HFF-Myc (cell line): ENCODE measurements around the gene PRPF8.

Experiments used
- DNase-seq: peaks from one replicate; pipeline ENCODE4 v3.0.0-alpha.2; 2011; ENCODE audit warnings: low read depth; ENCODE audit errors: extremely low read depth
- H3K4me3 ChIP-seq: replicated peaks from 2 replicates; pipeline ENCODE4 v1.5.1; 2011; ENCODE audit warnings: low read depth, mild to moderate bottlenecking, control low read depth, low read length
- TF ChIP-seq, protein P1 (sequence below): IDR thresholded peaks from 2 replicates; pipeline ENCODE4 v1.5.1; 2012; ENCODE audit warnings: mild to moderate bottlenecking, low read depth, low read length, control low read depth; ENCODE audit errors: missing control alignments

The PRPF8 gene

DNA sequence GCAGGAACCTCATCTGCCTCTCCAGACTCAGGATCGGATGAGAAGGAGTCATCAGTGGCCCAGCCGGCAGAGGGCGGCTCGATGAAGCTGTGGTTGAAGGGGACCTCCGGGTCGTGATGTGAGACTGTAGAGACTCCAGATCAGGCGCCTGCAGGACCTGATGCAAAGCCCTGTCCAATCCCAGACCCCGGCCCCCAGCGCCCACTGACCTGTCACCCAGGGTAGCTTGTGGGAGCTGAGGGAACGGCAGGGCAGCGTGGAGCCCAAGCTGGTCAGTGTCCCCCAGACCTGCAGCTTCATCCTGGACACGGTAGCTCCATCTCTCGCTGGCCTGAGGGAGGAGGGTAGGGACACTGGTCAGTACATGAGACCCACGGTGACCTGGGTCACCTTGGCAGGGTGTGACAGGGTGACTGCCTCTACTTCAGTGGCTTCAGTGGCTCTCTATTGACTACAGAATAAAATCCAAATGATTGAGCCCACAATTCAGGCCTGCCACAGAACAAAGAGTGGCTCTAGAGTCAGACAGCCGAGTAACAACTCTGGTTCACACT, 47.9 kb downstream of the PRPF8 start:
- no peak overlapping the region for H3K4me3 ChIP-seq
- TF ChIP-seq, protein P1, sequence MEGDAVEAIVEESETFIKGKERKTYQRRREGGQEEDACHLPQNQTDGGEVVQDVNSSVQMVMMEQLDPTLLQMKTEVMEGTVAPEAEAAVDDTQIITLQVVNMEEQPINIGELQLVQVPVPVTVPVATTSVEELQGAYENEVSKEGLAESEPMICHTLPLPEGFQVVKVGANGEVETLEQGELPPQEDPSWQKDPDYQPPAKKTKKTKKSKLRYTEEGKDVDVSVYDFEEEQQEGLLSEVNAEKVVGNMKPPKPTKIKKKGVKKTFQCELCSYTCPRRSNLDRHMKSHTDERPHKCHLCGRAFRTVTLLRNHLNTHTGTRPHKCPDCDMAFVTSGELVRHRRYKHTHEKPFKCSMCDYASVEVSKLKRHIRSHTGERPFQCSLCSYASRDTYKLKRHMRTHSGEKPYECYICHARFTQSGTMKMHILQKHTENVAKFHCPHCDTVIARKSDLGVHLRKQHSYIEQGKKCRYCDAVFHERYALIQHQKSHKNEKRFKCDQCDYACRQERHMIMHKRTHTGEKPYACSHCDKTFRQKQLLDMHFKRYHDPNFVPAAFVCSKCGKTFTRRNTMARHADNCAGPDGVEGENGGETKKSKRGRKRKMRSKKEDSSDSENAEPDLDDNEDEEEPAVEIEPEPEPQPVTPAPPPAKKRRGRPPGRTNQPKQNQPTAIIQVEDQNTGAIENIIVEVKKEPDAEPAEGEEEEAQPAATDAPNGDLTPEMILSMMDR = no peak
- DNase-seq = no peak

DNA sequence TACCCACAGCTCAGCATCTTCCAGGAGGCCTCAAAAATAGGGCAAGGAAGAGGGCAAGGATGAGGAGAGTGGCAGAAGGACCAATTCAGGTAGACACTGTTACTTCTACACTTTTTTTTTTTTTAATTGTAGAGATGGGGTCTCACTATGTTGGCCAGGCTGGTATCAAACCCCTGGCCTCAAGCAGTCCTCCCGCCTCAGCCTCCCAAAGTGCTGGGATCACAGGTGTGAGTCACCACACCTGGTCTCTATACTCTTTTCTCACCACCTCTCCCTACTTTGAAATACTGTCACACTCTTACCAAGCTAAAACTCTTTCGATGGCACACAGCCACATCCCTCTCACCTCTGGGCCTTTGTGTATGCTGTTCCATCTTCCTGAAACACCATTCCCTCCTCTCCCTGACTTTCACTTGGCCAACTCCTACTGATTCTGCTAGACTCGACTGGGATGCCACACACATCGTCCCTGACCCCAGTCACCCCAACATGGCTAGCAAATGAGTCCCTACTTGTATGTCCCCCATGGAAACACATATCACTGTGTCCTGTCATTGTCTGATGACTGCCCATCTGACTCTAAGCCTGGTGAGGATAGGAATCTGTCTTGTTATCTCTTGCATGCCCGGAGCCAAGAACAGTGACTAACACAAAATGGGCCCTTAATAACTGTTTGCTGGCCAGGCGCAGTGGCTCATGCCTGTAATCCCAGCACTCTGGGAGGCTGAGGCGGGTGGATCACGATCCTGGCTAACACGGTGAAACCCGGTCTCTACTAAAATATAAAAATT, 48.8 kb downstream of the PRPF8 start:
- DNase-seq = no peak
- TF ChIP-seq, protein P1 = no peak
- H3K4me3 ChIP-seq = no peak overlapping the region

DNA sequence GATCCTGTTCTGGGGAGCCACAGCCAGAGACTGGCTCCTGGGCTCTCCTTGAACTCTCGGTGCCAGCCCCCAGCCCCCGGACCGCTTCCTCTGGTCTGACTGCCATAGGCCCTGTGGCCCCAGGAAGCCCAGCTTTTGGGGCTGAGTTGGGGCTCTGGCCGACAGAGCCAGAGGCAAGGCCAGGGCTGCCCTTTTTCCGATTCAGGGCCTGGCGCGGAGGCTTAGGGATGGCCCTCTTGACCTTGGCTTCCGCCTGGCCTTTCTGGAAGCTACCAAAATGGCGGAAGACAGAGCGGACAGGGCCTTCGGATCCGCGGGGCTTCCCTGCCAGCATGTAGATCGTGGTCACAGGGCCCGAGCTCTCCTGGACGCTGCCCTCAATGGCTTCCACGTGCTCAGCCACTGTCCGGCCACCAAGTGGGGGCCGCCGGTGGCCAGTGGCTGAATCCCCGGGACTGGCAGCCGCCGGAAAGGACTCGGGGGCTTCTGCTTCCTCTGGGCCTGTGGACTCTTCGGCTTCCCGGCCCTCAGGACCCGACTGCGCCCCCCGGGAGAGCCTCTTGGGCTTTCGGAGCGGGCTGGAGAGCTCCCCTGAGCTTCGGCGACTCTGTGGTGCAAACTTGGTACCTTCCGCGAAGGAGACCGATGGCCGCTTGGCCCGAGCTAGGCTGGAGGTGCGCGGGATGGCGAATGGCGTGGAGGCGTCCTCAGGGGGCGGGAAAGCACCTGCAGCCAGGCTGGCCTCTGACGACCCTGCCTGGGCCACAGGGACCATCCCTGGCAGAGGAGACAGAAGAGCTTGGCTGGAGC, 49.6 kb downstream of the PRPF8 start:
- TF ChIP-seq, protein P1 = no peak
- no peak for DNase-seq
- H3K4me3 ChIP-seq = no peak overlapping the region

DNA sequence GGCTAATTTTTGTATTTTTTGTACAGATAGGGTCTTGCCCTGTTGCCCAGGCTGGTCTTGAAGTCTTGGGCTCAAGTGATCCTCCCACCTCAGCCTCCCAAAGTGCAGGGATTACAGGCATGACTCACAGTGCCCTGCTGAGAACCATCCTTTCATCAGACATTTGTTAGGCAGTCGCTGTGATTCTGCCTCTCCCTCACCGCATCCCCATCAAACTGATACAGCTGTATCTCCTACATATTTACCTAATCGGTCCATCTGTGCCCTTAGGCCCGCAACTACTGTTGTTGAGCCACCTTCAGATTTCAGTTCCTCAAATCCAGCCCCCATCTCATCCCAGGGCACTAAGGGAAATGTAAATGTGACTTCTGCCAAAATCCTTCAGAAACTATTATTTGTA, 54.0 kb downstream of the PRPF8 start:
- TF ChIP-seq, protein P1 = no peak
- DNase-seq = no peak
- no peak overlapping the region for H3K4me3 ChIP-seq

DNA sequence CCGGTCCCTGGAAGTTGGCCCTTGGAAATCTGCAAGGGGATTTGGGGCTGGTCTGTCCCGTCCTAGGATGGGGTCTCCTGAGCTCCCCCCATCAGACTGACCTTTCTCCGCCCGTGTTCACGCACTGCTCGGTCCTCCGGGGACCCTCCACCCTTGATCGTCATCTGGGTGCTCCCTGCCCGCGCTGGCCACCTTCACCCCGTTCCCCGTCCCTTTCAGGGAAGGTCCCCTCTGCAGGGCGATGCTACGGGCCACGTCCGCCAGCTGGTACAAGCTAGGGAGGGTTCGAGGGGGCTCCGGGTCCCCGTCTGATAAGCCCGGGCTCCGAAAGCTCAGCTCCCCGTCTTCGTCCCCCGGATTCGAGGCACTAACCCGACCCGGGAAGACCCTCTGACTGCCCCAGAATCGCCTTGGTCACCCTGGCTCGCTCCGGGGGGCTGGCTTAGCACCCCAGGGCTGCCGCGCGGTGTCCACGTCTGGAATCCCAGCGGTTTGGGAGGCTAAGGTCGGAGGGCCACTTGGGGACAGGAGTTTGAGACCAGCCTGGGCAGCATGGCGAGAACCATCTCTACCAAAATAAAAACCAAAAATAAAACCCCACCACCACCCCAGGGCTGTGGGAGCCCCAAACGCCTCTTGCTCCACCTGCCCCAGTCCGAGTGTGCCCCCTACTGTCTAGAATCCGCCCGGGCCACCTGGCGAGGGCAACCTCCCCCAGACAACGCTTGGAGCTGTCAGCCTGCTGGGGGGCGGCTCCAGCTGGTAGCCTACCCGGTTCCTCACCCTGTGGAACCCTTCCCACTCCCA, 55.0 kb downstream of the PRPF8 start:
- no peak for DNase-seq
- peak overlapping the region; percentile 60 for H3K4me3 ChIP-seq
- TF ChIP-seq, protein P1 = peak; percentile 65

DNA sequence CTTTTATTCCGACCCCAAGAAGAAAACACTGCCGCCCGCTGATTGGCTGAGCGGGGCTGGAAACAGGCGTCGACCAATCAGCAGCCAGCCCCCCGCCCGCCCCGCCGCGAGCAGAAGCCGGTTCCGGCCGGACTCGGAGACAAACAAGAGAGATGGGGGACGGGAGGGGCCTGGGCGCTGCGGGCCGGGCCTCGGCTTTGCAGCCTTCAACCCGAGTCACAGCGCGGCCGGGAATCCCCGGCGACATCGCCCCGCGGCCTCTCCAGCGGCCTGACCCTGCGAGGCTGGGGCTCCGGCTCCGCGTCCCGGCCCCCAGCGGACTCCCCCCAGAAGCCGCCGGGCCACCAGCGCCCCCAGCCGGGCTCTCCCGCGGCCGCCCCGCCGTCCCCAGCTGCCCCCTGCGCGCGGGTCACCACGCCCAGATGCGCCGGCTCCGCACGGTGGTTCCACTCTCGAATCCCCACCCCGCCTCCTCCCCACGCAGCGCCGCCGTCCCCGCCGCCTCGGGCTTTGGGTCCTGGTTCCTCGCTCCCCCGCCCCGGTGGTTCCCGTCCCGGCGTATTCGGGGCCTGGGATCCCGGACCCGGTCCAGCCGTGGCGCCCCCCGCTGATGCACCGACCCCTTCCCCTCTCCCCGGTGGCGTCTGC, 55.7 kb downstream of the PRPF8 start:
- DNase-seq = peak; percentile 62
- peak overlapping the region; percentile 60 for H3K4me3 ChIP-seq
- TF ChIP-seq, protein P1 = peak; percentile 10
